GM12878 (cell line): ENCODE data around the gene SPATA20. TPM values are rescaled to one million over a fixed set of nuclear protein-coding genes. Genes with fewer than 3 reads are reported as not detected.

Experiments used
- ATAC-seq: fragments of 200-7000 bp; cut with Tn5 transposase; 3 replicates; pipeline ENCODE4 v1.9.1; 2020; ENCODE audit warnings: mild to moderate bottlenecking, moderate library complexity
- BruUV-seq: library from RNA; stranded (reverse); fragments of 400-500 nt; replicated peaks from 2 replicates; lab custom pipeline; 2021; lab: Mats Ljungman, UMichigan
- CTCF ChIA-PET: fragments of 300-600 bp; sonication (Branson Sonifier 250); formaldehyde crosslinking; extraction: SDS; loops from one replicate; lab custom pipeline; 2021; ENCODE audit warnings: inconsistent platforms; lab: Yijun Ruan, JAX
- POLR2A ChIA-PET: fragments of 350-600 bp; formaldehyde crosslinking; extraction: SDS; loops from one replicate; lab custom pipeline; 2021; ENCODE audit warnings: inconsistent platforms; lab: Charles Lee
- RAD21 ChIA-PET: fragments of 300-600 bp; sonication (Branson Sonifier 250); formaldehyde crosslinking; loops from one replicate; lab custom pipeline; 2023; ENCODE audit warnings: antibody characterized with exemption; ENCODE audit not compliant: unreplicated experiment; lab: Charles Lee
- SMC1A ChIA-PET: fragments of 300-600 bp; sonication (Branson Sonifier 250); formaldehyde crosslinking; loops from one replicate; lab custom pipeline; 2023; ENCODE audit not compliant: unreplicated experiment, uncharacterized antibody; lab: Charles Lee
- DNase-seq: peaks from one replicate; pipeline ENCODE4 v3.0.0-alpha.2; 2011; ENCODE audit warnings: low read depth, low spot score
- FAIRE-seq: peaks from 3 replicates; lab custom pipeline; 2011; peaks lifted over from hg19 to GRCh38; lab: Jason Lieb, UNC
- H2AFZ ChIP-seq: 2 replicates; pipeline ENCODE4 v1.6.0; 2011; ENCODE audit warnings: low read depth, low read length, control low read depth; ENCODE audit not compliant: control insufficient read depth
- H3K27ac ChIP-seq: 2 replicates; pipeline ENCODE4 v1.5.1; 2011; ENCODE audit warnings: control low read depth; ENCODE audit not compliant: control insufficient read depth, insufficient read depth
- H3K27me3 ChIP-seq, 2 experiments: replicated peaks in 1 of 2; 2 replicates each; pipeline versions ENCODE4 v1.6.0 to v1.6.1; 2011; ENCODE audit warnings: low read length in 1 of 2; ENCODE audit not compliant: control insufficient read depth in 2 of 2, insufficient read depth in 2 of 2
- H3K36me3 ChIP-seq, 2 experiments: 2 replicates each; pipeline ENCODE4 v1.5.1; 2011; ENCODE audit warnings: low read length in 1 of 2; ENCODE audit not compliant: control insufficient read depth in 2 of 2, insufficient read depth in 2 of 2
- H3K4me1 ChIP-seq: 2 replicates; pipeline ENCODE4 v1.6.1; 2011; ENCODE audit warnings: mild to moderate bottlenecking, low read length, moderate library complexity, mixed read lengths; ENCODE audit not compliant: control insufficient read depth, insufficient read depth
- H3K4me2 ChIP-seq: 2 replicates; pipeline ENCODE4 v1.6.0; 2011; ENCODE audit warnings: control low read depth; ENCODE audit not compliant: control insufficient read depth, insufficient read depth
- H3K4me3 ChIP-seq: fragments of 200-600 bp; sonication (generic); 2 replicates; pipeline ENCODE4 v1.5.1; 2016
- H3K79me2 ChIP-seq: 2 replicates; pipeline ENCODE4 v1.6.0; 2011; ENCODE audit warnings: low read length; ENCODE audit not compliant: control insufficient read depth, insufficient read depth
- H3K9ac ChIP-seq: 2 replicates; pipeline ENCODE4 v1.8.0; 2011; ENCODE audit warnings: low read length, control low read depth, mixed read lengths; ENCODE audit not compliant: control insufficient read depth, insufficient read depth
- H3K9me3 ChIP-seq: replicated peaks from 3 replicates; pipeline ENCODE4 v1.5.1; 2011; ENCODE audit warnings: mild to moderate bottlenecking, low read length; ENCODE audit not compliant: control insufficient read depth, insufficient read depth
- H4K20me1 ChIP-seq: 2 replicates; pipeline ENCODE4 v1.6.0; 2011; ENCODE audit not compliant: control insufficient read depth, insufficient read depth
- DPF2 ChIP-seq: fragments of 450-650 bp; IDR thresholded peaks from 2 replicates; pipeline ENCODE4 v1.6.1; 2017; ENCODE audit warnings: mild to moderate bottlenecking
- ESRRA ChIP-seq: IDR thresholded peaks from 2 replicates; pipeline ENCODE4 v1.6.1; 2012; ENCODE audit warnings: mild to moderate bottlenecking, low read length, improper control_type of control experiment
- MXI1 ChIP-seq: fragments of 150-350 bp; IDR thresholded peaks from 2 replicates; pipeline ENCODE4 v1.6.1; 2011; ENCODE audit warnings: low read depth, mild to moderate bottlenecking, inconsistent platforms, low read length, improper control_type of control experiment
- MYC ChIP-seq: IDR thresholded peaks from 2 replicates; pipeline ENCODE4 v1.6.1; 2011; ENCODE audit warnings: mild to moderate bottlenecking, low read length, moderate library complexity, inconsistent platforms; ENCODE audit not compliant: insufficient read depth, insufficient replicate concordance, insufficient read length, severe bottlenecking
- PAX5 ChIP-seq: IDR thresholded peaks from 2 replicates; pipeline ENCODE4 v1.6.1; 2011; ENCODE audit warnings: low read depth, low read length, borderline replicate concordance
- whole genome bisulfite sequencing: methylation state at CpG from one replicate; pipeline ENCODE4 v1.1.6; 2016; ENCODE audit warnings: low lambda C conversion rate; ENCODE audit not compliant: insufficient replicate concordance, insufficient coverage; ENCODE audit errors: missing lambda C conversion rate; 5-methylcytosine and 5-hydroxymethylcytosine counted together
- in situ Hi-C: fragments of 300-500 bp; cut with MboI; formaldehyde crosslinking; loops from 9 replicates; pipeline ENCODE4 v1.14.3; 2018; ENCODE audit warnings: mixed read lengths
- intact Hi-C: fragments of 100-400 bp; cut with micrococcal nuclease; formaldehyde crosslinking; loops from one replicate; pipeline ENCODE4 v1.14.2; 2022; ENCODE audit not compliant: unreplicated experiment
- polyA plus RNA-seq, 11 experiments: library from polyadenylated mRNA; depleted of rRNA in 4 of 11; unstranded in 6 of 11; stranded (reverse) in 5 of 11; fragments of >200 nt; fragmentation: Nextera tagmentation in 4 of 11; fragmentation: Illumina TruSeq in 1 of 11; extraction: Ambion mirVana in 4 of 11; extraction: Trizol in 1 of 11; gene quantifications; 1 replicate in 1 of 11; 2 replicates in 10 of 11; pipeline versions ENCODE4 v1.2.1 to v1.2.3, GENCODE V29; 2011 to 2016; ENCODE audit warnings: inconsistent platforms in 2 of 11, missing spikeins in 2 of 11, low read depth in 1 of 11
- total RNA-seq, 4 experiments: library from RNA; depleted of rRNA in 3 of 4; stranded (reverse); fragments of >200 nt in 3 of 4; fragmentation: Illumina TruSeq in 1 of 4; extraction: Trizol in 1 of 4; gene quantifications; 2 replicates each; pipeline versions ENCODE4 v1.2.1 to v1.2.3, GENCODE V29; 2013 to 2021

Gene SPATA20
- total and polyA plus RNA-seq, 10 of the 15 experiments (the other 5 are each of a cell fraction or from before 2014, with no cell fraction given), result 2.1 to 69.8 (median 26.6) TPM

DNA sequence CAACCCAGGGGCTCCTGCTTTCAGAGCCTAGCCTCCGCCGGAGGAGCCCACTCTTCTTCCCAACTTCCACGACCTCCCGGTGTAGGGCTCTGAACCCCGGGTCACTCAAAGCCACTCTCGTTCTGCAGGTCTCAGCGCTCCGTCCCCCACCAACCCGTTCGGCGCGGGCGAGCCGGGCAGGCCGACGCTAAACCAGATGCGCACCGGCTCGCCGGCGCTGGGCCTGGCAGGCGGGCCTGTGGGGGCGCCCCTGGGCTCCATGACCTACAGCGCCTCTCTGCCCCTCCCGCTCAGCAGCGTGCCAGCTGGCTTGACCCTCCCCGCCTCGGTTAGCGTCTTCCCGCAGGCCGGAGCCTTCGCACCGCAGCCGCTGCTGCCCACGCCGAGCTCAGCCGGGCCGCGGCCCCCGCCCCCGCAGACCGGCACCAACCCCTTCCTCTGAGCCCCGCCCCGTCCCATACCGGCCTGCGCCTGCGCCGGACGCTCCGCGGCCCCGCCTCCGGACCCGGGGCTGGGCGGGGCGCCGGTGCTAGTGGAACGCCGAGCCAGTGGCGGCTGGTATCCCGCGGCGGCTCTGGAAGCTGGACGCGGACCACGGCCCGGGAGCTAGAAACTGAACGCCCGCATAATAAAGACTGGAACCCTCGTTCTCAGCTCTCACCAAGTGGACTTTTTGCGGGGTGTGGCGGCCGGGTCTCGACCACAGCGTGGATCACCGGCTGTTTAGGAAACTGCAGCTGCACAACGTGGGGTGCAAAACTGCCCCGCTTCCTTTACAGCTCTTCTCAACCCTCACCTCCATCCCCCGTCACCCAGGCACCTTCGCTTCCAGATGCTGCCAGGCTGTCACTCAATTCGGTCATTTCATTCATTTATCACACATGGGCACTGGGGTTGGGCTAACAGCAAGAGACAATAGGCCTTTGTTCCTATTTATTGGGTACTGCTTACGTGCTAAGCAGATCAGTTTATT, 5.0 kb upstream of the SPATA20 start (continued):
- 0 out of 2 replicates have a peak, but pooled peaks have one; percentile 29 for TF ChIP-seq MXI1
- TF ChIP-seq DPF2, result peak; percentile 88
- no peak for TF ChIP-seq ESRRA
- no peak for TF ChIP-seq PAX5

- CTCF ChIA-PET, result interaction anchor here (0.9 to 3.2 kb wide), 4 partner anchors 45 to 220 kb away, joined by 3 to 12 read pairs (median 5); no protein-coding TSS in a partner anchor
- Histone ChIP-seq H3K9ac (no peak overlapping the region), H4K20me1 (no peaks in the 10 kb centered on the region), H3K27ac (no peak overlapping the region), H3K27me3 (no peaks in the 10 kb centered on the region), H3K79me2 (peaks cover 3% of the 10 kb centered on the region), H3K36me3 (no peaks in the 10 kb centered on the region), H3K4me3 (no peak overlapping the region), H3K4me2 (peak overlapping the region; percentile 91), H3K9me3 (no peaks in the 10 kb centered on the region), H2AFZ (no peak overlapping the region; the same call in 1 of the 2 replicates), H3K4me1 (peaks cover 10% of the 10 kb centered on the region)
- in situ Hi-C loops, result loop anchor here (5.0 to 10.0 kb wide), 4 partner anchors 49 to 412 kb away; no protein-coding TSS in a partner anchor
- TF ChIP-seq MYC, result no peak
- ATAC-seq, result no peak
- BruUV-seq, result no TSS peak
- FAIRE-seq, result no peak
- 74% methylated on average over 16 of the region's 16 CpGs for WGBS
- POLR2A ChIA-PET, result interaction anchor here (1.0 kb wide), 1 partner anchor 146 kb away, joined by 3 read pairs; the partner anchor contains the start of gene LRRC59
- SMC1A ChIA-PET, result interaction anchor here (0.8 to 1.8 kb wide), 5 partner anchors 9 to 181 kb away, joined by 3 to 8 read pairs (median 3); no protein-coding TSS in a partner anchor
- RAD21 ChIA-PET, result interaction anchor here (1.0 to 2.2 kb wide), 5 partner anchors 39 to 90 kb away, joined by 3 to 13 read pairs (median 3); no protein-coding TSS in a partner anchor
- no peak for DNase-seq
- intact Hi-C loops, result loop anchor here (1.0 to 10.0 kb wide), 2 partner anchors 61 to 412 kb away; no protein-coding TSS in a partner anchor
These were observed 3.9 kb upstream of the SPATA20 start for GRCh38 chr17:50542795-50543774.
